Natural killer cell (primary cell): Measurements from ENCODE around the gene RGS12. TPM values are rescaled to one million over a fixed set of nuclear protein-coding genes. Genes with fewer than 3 reads are reported as not detected.

Experiments used
- ATAC-seq, 3 donors: fragments of 150-1000 bp in 2 of 3; fragments of 200-7000 bp in 1 of 3; cut with Tn5 transposase; 1 replicate in 1 of 3; 2 replicates in 2 of 3; pipeline ENCODE4 v1.10.0; 2021; ENCODE audit warnings: mild to moderate bottlenecking in 2 of 3, moderate library complexity in 2 of 3
- DNase-seq, 2 donors: peaks; one replicate each; pipeline versions ENCODE4 v3.0.0 to v3.0.0-alpha.2; 2013 to 2021; ENCODE audit warnings: mixed read lengths in 1 of 2
- H3K27ac ChIP-seq: one replicate; pipeline ENCODE4 v1.5.1; 2013; ENCODE audit warnings: mild to moderate bottlenecking, low read length
- H3K27me3 ChIP-seq: one replicate; pipeline ENCODE4 v1.6.1; 2013; ENCODE audit warnings: low read length; ENCODE audit not compliant: control insufficient read depth, insufficient read depth
- H3K36me3 ChIP-seq: one replicate; pipeline ENCODE4 v1.6.1; 2013; ENCODE audit warnings: low read length; ENCODE audit not compliant: control insufficient read depth, insufficient read depth
- H3K4me1 ChIP-seq: one replicate; pipeline ENCODE4 v1.6.1; 2013; ENCODE audit warnings: low read length; ENCODE audit not compliant: control insufficient read depth, insufficient read depth
- H3K4me3 ChIP-seq: one replicate; pipeline ENCODE4 v1.5.1; 2013; ENCODE audit warnings: low read length
- H3K9me3 ChIP-seq: one replicate; pipeline ENCODE4 v1.6.1; 2013; ENCODE audit warnings: low read length; ENCODE audit not compliant: control insufficient read depth, insufficient read depth
- H3K27ac Mint-ChIP-seq, 2 donors: one replicate each; pipeline ENCODE4 v1.8.0; 2022; ENCODE audit warnings: mild to moderate bottlenecking in 2 of 2, mixed read lengths in 2 of 2, moderate library complexity in 1 of 2
- H3K27me3 Mint-ChIP-seq, 2 donors: one replicate each; pipeline ENCODE4 v1.8.0; 2022; ENCODE audit warnings: low read depth in 2 of 2, mixed read lengths in 2 of 2
- H3K36me3 Mint-ChIP-seq: one replicate; pipeline ENCODE4 v1.8.0; 2022; ENCODE audit warnings: mixed read lengths
- H3K4me1 Mint-ChIP-seq, 2 donors: one replicate each; pipeline ENCODE4 v1.8.0; 2022; ENCODE audit warnings: mixed read lengths in 2 of 2
- H3K4me3 Mint-ChIP-seq: one replicate; pipeline ENCODE4 v1.8.0; 2022; ENCODE audit warnings: mild to moderate bottlenecking, moderate library complexity, mixed read lengths
- H3K9me3 Mint-ChIP-seq, 2 donors: one replicate each; pipeline ENCODE4 v1.8.0; 2022; ENCODE audit warnings: mixed read lengths in 2 of 2
- CTCF ChIP-seq: fragments of 200-600 bp; IDR thresholded peaks from one replicate; pipeline ENCODE4 v1.8.0; 2022; ENCODE audit warnings: antibody characterized with exemption
- WGBS: methylation state at CpG from one replicate; pipeline ENCODE4 v1.1.7; 2013; ENCODE audit warnings: missing lambda C conversion rate; ENCODE audit not compliant: insufficient coverage; 5-methylcytosine and 5-hydroxymethylcytosine counted together
- intact Hi-C: fragments of 100-400 bp; cut with micrococcal nuclease; formaldehyde crosslinking; loops from one replicate; pipeline ENCODE4 v1.14.2; 2022
- total RNA-seq, 4 donors: library from RNA; stranded (reverse); fragments of 120-200 nt in 1 of 4; gene quantifications; one replicate each; pipeline versions ENCODE4 v1.2.3 to v1.2.4, GENCODE V29; 2013 to 2022

RGS12 gene
- total RNA-seq, 3 donors from 2014 or later (not counting 1 experiment from before 2014, with no cell fraction given), result 10.5 to 12.3 (median 10.6) TPM

GRCh38 chr4:3322059-3322550 lies 29.3 kb downstream of the RGS12 start:
- Mint-ChIP-seq H3K36me3 (no peaks in the 10 kb centered on the region), H3K4me1 (peaks cover 0 to 4% of the 10 kb centered on the region in 2 donors), H3K27me3 (no peaks in the 10 kb centered on the region), H3K9me3 (no peaks in the 10 kb centered on the region), H3K4me3 (no peak overlapping the region), H3K27ac (no peak overlapping the region)
- TF ChIP-seq CTCF, result no peak
- Histone ChIP-seq H3K27ac (no peak overlapping the region), H3K4me3 (no peak overlapping the region), H3K9me3 (no peaks in the 10 kb centered on the region), H3K4me1 (no peaks in the 10 kb centered on the region), H3K27me3 (no peaks in the 10 kb centered on the region), H3K36me3 (no peaks in the 10 kb centered on the region)
- no peak for ATAC-seq
- no peak for DNase-seq
- intact Hi-C loops, result no loop called here
- WGBS, result 96% methylated on average over 9 of the region's 10 CpGs

GRCh38 chr4:3323071-3323481 lies 30.3 kb downstream of the RGS12 start:
- ATAC-seq, result no peak
- H3K36me3 Mint-ChIP-seq, result no peaks in the 10 kb centered on the region
- Histone ChIP-seq H3K36me3 (no peaks in the 10 kb centered on the region), H3K27ac (no peak overlapping the region), H3K4me3 (no peak overlapping the region), H3K9me3 (no peaks in the 10 kb centered on the region), H3K4me1 (no peaks in the 10 kb centered on the region), H3K27me3 (no peaks in the 10 kb centered on the region)
- DNase-seq, result no peak
- no peaks in the 10 kb centered on the region for H3K27me3 Mint-ChIP-seq
- H3K4me1 Mint-ChIP-seq, result peaks cover 0 to 4% of the 10 kb centered on the region in 2 donors
- no peaks in the 10 kb centered on the region for H3K9me3 Mint-ChIP-seq
- no peak for TF ChIP-seq CTCF
- intact Hi-C loops, result no loop called here
- 95% methylated on average over 21 of the region's 21 CpGs for WGBS
- no peak overlapping the region for H3K4me3 Mint-ChIP-seq
- H3K27ac Mint-ChIP-seq, result no peak overlapping the region

- TF ChIP-seq CTCF, result no peak
- intact Hi-C loops, result no loop called here
Measured at GRCh38 chr4:3324093-3324815, 31.4 kb downstream of the RGS12 start.

More at GRCh38 chr4:3324093-3324815, 31.4 kb downstream of the RGS12 start:
- Mint-ChIP-seq H3K9me3 (no peaks in the 10 kb centered on the region), H3K36me3 (no peaks in the 10 kb centered on the region), H3K27ac (no peak overlapping the region), H3K4me1 (peaks cover 0 to 4% of the 10 kb centered on the region in 2 donors), H3K27me3 (no peaks in the 10 kb centered on the region), H3K4me3 (no peak overlapping the region)
- Histone ChIP-seq H3K4me3 (no peak overlapping the region), H3K36me3 (no peaks in the 10 kb centered on the region), H3K4me1 (no peaks in the 10 kb centered on the region), H3K27ac (no peak overlapping the region), H3K9me3 (no peaks in the 10 kb centered on the region), H3K27me3 (no peaks in the 10 kb centered on the region)
- DNase-seq, result no peak
- 94% methylated on average over 18 of the region's 18 CpGs for WGBS
- no peak for ATAC-seq
